BLaER1 treated with 17β-estradiol and CSF1 and Interleukin-3, amounts not matched to agents 10 nM and 100 nM (cell line): Measurements from ENCODE around the gene MIPEP.
A peak's percentile ranks its signal among the peaks of the same experiment; 100 is the strongest.

Experiments
- H3K27ac ChIP-seq, 11 experiments: shearing (Covaris generic); formaldehyde crosslinking; 2 replicates each; pipeline ENCODE4 v1.8.1; 2022
- H3K27me3 ChIP-seq, 11 experiments: shearing (Covaris generic); formaldehyde crosslinking; 2 replicates each; pipeline ENCODE4 v1.8.1; 2022
- H3K36me3 ChIP-seq, 11 experiments: shearing (Covaris generic); formaldehyde crosslinking; 2 replicates each; pipeline ENCODE4 v1.8.1; 2022
- H3K4me1 ChIP-seq, 10 experiments: shearing (Covaris generic); formaldehyde crosslinking; 2 replicates each; pipeline ENCODE4 v1.8.1; 2022
- H3K4me2 ChIP-seq, 11 experiments: shearing (Covaris generic); formaldehyde crosslinking; 2 replicates each; pipeline ENCODE4 v1.8.1; 2022
- H3K4me3 ChIP-seq, 10 experiments: shearing (Covaris generic); formaldehyde crosslinking; 2 replicates each; pipeline ENCODE4 v1.8.1; 2022
- H3K9ac ChIP-seq, 11 experiments: shearing (Covaris generic); formaldehyde crosslinking; 2 replicates each; pipeline ENCODE4 v1.8.1; 2022
- H3K9me3 ChIP-seq, 11 experiments: shearing (Covaris generic); formaldehyde crosslinking; replicated peaks in 1 of 11; 2 replicates each; pipeline ENCODE4 v1.8.1; 2022
- H4K20me1 ChIP-seq, 11 experiments: shearing (Covaris generic); formaldehyde crosslinking; 2 replicates each; pipeline ENCODE4 v1.8.1; 2022
- Cebpa-rat ChIP-seq, 11 experiments: shearing (Covaris generic); IDR thresholded peaks; 2 replicates each; pipeline ENCODE4 v1.8.1; 2022

MIPEP gene

DNA sequence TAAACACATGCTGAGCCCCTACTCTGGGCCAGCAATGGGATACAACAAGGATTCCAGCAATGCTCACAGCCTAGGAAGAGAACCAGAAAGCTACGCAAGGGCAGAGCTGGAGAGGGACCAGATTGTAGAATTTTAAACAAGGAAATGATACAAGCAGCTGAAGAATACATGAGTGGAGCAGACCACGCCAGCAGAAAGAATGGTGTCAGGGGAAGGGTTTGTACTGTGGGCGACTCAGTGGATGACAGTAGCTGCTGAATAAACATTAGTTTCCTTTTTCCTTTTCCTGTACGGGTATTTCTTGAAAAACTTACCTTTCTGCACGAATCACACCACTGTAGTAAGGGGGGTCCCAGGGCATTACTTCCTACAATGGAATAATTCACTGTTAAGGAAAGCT lies 30.7 kb downstream of the MIPEP start:
- Histone ChIP-seq H3K4me1 (peaks cover 0 to 12% (median 0%) of the 10 kb centered on the region in 10 experiments; a peak in 2 of 20 replicates), H3K4me3 (no peak overlapping the region), H3K27ac (no peak overlapping the region), H3K9me3 (no peaks in the 10 kb centered on the region), H3K27me3 (no peaks in the 10 kb centered on the region), H4K20me1 (no peaks in the 10 kb centered on the region), H3K36me3 (peaks cover 0 to 26% (median 0%) of the 10 kb centered on the region in 11 experiments; a peak in 6 of 22 replicates), H3K4me2 (no peak overlapping the region), H3K9ac (no peak overlapping the region)
- TF ChIP-seq Cebpa-rat (IDR thresholded peaks at IDR 0.05): no peak

- TF ChIP-seq Cebpa-rat (IDR thresholded peaks at IDR 0.05): no peak
- H3K4me1 ChIP-seq: peaks cover 0 to 12% (median 0%) of the 10 kb centered on the region in 10 experiments; a peak in 2 of 20 replicates
- H3K4me3 ChIP-seq: no peak overlapping the region
- 0 out of 22 replicates have a peak overlapping the region, but pooled peaks of 1 of the 11 experiments have one; percentile 11 for H3K4me2 ChIP-seq
- H3K36me3 ChIP-seq: peaks cover 0 to 23% (median 0%) of the 10 kb centered on the region in 11 experiments; a peak in 5 of 22 replicates
- no peaks in the 10 kb centered on the region for H3K9me3 ChIP-seq
- H3K9ac ChIP-seq: no peak overlapping the region
- H4K20me1 ChIP-seq: no peaks in the 10 kb centered on the region
- no peak overlapping the region for H3K27ac ChIP-seq
- no peaks in the 10 kb centered on the region for H3K27me3 ChIP-seq
Observed at GRCh38 chr13:23856008-23856750, 33.0 kb downstream of the MIPEP start.

DNA sequence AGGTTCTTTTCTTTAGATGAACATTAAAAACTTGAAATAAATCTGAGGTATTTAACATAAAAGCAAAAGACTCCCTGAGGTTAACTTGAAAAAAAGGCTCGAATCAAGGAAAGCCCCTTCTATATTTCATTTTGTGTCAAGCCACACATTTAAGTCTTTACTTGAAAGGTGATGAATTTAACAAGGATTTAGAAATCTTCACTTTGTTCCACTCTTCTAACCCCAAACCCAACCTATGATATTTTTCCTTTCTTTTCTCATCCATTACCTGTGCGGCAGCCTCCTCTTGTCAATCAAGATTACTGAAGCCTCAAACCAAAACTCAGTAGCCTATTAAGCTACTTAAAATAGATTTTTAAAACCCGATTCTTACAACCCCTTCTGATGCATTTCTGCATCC lies 33.8 kb downstream of the MIPEP start:
- Histone ChIP-seq H4K20me1 (no peaks in the 10 kb centered on the region), H3K4me1 (peaks cover 0 to 15% (median 1%) of the 10 kb centered on the region in 10 experiments; a peak in 7 of 20 replicates), H3K4me2 (no peak overlapping the region), H3K27ac (no peak overlapping the region), H3K4me3 (no peak overlapping the region), H3K36me3 (peaks cover 0 to 19% (median 0%) of the 10 kb centered on the region in 11 experiments; a peak in 2 of 22 replicates), H3K9me3 (no peaks in the 10 kb centered on the region), H3K9ac (no peak overlapping the region), H3K27me3 (no peaks in the 10 kb centered on the region)
- no peak for TF ChIP-seq Cebpa-rat (IDR thresholded peaks at IDR 0.05)

DNA sequence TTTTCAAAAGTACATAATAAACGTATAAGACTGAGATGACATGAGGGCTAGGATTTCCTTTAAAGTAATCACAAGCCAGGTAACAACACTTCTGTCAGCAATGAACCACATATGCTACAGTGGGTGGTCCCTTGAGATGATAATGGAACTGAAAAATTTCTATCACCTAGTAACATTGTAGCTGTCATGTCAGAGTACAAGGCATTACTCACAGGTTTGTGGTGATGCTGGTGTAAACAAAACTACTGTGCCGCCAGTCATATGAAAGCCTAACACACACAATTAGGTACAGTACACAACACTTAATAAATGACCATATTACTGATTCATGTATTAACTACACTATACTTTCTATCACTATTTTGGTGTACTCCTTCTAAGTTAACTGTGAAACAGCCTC lies 36.8 kb downstream of the MIPEP start:
- peaks cover 0 to 13% (median 0%) of the 10 kb centered on the region in 11 experiments; a peak in 1 of 22 replicates for H3K36me3 ChIP-seq

DNA sequence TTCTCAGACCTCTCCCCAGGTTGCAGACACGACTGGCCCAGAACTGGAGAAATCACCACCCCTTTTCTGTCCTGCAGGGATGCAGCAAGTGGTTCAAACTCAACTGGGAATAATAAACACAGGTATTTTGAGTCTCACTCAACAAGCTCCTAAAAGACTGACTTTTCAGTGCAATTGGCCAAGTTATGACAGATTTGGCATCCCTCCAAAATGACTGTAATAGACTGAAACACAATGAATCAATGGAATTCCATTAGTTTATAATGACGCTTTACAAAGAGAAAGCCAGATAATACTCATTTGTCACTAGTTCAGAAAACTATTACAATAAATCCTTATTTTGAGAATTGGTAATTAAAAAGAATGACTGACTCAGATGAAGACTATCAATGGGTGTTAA lies 38.1 kb downstream of the MIPEP start:
- Histone ChIP-seq H3K9ac (no peak overlapping the region), H3K36me3 (peaks cover 0 to 6% (median 0%) of the 10 kb centered on the region in 11 experiments; a peak in 1 of 22 replicates), H3K4me3 (no peak overlapping the region), H3K27me3 (no peaks in the 10 kb centered on the region), H3K9me3 (no peaks in the 10 kb centered on the region), H4K20me1 (no peaks in the 10 kb centered on the region), H3K4me2 (no peak overlapping the region), H3K27ac (no peak overlapping the region), H3K4me1 (peaks cover 16 to 54% (median 39%) of the 10 kb centered on the region in 10 experiments)
- no peak for TF ChIP-seq Cebpa-rat (IDR thresholded peaks at IDR 0.05)

More for the DNA sequence above, 36.8 kb downstream of the MIPEP start:
- H3K9ac ChIP-seq: no peak overlapping the region
- no peak for TF ChIP-seq Cebpa-rat (IDR thresholded peaks at IDR 0.05)
- no peaks in the 10 kb centered on the region for H3K9me3 ChIP-seq
- H3K4me3 ChIP-seq: no peak overlapping the region
- no peak overlapping the region for H3K27ac ChIP-seq
- no peaks in the 10 kb centered on the region for H4K20me1 ChIP-seq
- no peak overlapping the region for H3K4me2 ChIP-seq
- no peaks in the 10 kb centered on the region for H3K27me3 ChIP-seq
- peaks cover 11 to 45% (median 28%) of the 10 kb centered on the region in 10 experiments for H3K4me1 ChIP-seq

DNA sequence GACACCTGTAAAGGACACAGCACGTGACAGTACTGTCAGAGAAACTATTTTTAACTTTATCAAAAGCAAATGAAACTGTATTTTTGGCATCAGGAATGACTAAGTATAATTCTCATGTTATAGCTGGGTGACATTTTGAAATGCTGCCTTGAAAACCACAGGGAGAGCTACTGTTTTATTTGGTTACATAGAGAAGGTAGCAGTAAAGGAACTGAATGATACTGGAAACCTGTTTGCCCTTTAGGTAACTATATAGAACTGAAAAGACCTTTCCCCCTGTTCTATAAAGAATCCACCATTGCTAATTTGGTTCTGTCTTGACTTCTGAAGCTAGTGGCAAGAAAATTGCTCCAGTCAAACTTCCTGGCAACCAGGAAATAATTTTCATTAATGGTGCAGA lies 39.1 kb downstream of the MIPEP start:
- no peaks in the 10 kb centered on the region for H3K9me3 ChIP-seq
- no peaks in the 10 kb centered on the region for H3K27me3 ChIP-seq
- H3K4me2 ChIP-seq: peak overlapping the region in 7 of 11 experiments; percentile 2 to 49 (median 19); a peak in 12 of 22 replicates
- peaks cover 0 to 6% (median 0%) of the 10 kb centered on the region in 11 experiments; a peak in 1 of 22 replicates for H3K36me3 ChIP-seq
- peaks cover 26 to 55% (median 49%) of the 10 kb centered on the region in 10 experiments for H3K4me1 ChIP-seq
- no peaks in the 10 kb centered on the region for H4K20me1 ChIP-seq
- H3K4me3 ChIP-seq: no peak overlapping the region
- no peak overlapping the region for H3K9ac ChIP-seq
- TF ChIP-seq Cebpa-rat (IDR thresholded peaks at IDR 0.05): no peak
- H3K27ac ChIP-seq: no peak overlapping the region

- H3K9ac ChIP-seq: no peak overlapping the region
- H3K4me3 ChIP-seq: no peak overlapping the region
- no peaks in the 10 kb centered on the region for H3K9me3 ChIP-seq
- H3K4me1 ChIP-seq: peaks cover 29 to 60% (median 53%) of the 10 kb centered on the region in 10 experiments
- peaks cover 0 to 6% (median 0%) of the 10 kb centered on the region in 11 experiments; a peak in 1 of 22 replicates for H3K36me3 ChIP-seq
- no peaks in the 10 kb centered on the region for H4K20me1 ChIP-seq
- no peak for TF ChIP-seq Cebpa-rat (IDR thresholded peaks at IDR 0.05)
- H3K27ac ChIP-seq: no peak overlapping the region
- H3K27me3 ChIP-seq: no peaks in the 10 kb centered on the region
- peak overlapping the region in 7 of 11 experiments; percentile 2 to 81 (median 26); a peak in 10 of 22 replicates for H3K4me2 ChIP-seq
Observed at GRCh38 chr13:23849670-23850069, 39.5 kb downstream of the MIPEP start.

DNA sequence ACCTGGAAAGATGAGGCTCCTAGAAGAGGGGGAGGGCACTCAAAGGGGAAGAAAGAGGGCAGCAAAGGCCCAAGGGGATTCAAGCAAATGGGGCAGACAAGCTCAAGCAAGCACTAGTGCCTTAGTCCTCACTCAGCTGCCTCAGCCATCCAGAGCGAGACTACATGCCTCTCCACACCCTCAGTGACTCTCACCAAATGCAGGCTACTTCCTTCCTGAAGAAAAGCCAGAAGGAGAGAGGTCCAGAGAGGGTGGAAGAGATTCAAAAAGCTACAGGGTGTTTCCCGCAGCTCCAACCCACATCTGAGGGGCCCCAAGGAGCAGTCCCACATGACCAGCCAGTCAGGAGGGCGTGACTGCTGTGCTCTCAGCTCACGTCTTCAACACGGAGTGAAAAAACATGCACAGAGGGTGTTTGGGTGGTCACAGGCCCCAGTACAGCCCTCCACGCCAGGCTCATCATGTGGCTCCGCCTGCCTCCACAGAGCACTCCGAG lies 40.5 kb downstream of the MIPEP start:
- Histone ChIP-seq H3K36me3 (peaks cover 0 to 6% (median 0%) of the 10 kb centered on the region in 11 experiments; a peak in 1 of 22 replicates), H3K27me3 (no peaks in the 10 kb centered on the region), H3K9me3 (no peaks in the 10 kb centered on the region), H4K20me1 (no peaks in the 10 kb centered on the region), H3K4me2 (peak overlapping the region; percentile 52 to 89 (median 80)), H3K4me3 (peak overlapping the region in 1 of 10 experiments; percentile 9; a peak in 1 of 20 replicates), H3K9ac (peak overlapping the region in 2 of 11 experiments; percentile 8 to 14; a peak in 1 of 22 replicates), H3K4me1 (peaks cover 37 to 70% (median 61%) of the 10 kb centered on the region in 10 experiments), H3K27ac (0 out of 22 replicates have a peak overlapping the region, but pooled peaks of 1 of the 11 experiments have one; percentile 12)
- no peak for TF ChIP-seq Cebpa-rat (IDR thresholded peaks at IDR 0.05)

- no peak for TF ChIP-seq Cebpa-rat (IDR thresholded peaks at IDR 0.05)
- H3K36me3 ChIP-seq: peaks cover 0 to 6% (median 0%) of the 10 kb centered on the region in 11 experiments; a peak in 1 of 22 replicates
- H4K20me1 ChIP-seq: no peaks in the 10 kb centered on the region
- H3K27me3 ChIP-seq: no peaks in the 10 kb centered on the region
- no peak overlapping the region for H3K27ac ChIP-seq
- peak overlapping the region; percentile 52 to 89 (median 80); a peak in 20 of 22 replicates for H3K4me2 ChIP-seq
- H3K9ac ChIP-seq: no peak overlapping the region
- H3K4me1 ChIP-seq: peaks cover 37 to 76% (median 67%) of the 10 kb centered on the region in 10 experiments
- no peaks in the 10 kb centered on the region for H3K9me3 ChIP-seq
- H3K4me3 ChIP-seq: no peak overlapping the region
Observed at GRCh38 chr13:23848019-23848418, 41.2 kb downstream of the MIPEP start.
